ENCODE measurements around the gene SCGB2B2.

The SCGB2B2 gene

GRCh38 chr19:34678085-34678412, 1.1 kb upstream of the SCGB2B2 start:
- Histone ChIP-seq H3K23ac (ENCODE audit: low read length) (no peak overlapping the region), H3K4ac (ENCODE audit: low read depth, low read length) (no peak overlapping the region), H3K36me3 (ENCODE audit: control insufficient read depth in 1 of 2, insufficient read depth in 2 of 2, low read length in 2 of 2) (peaks cover 8 to 20% of the 10 kb centered on the region in 2 experiments), H3K4me2 (ENCODE audit: low read length) (peak overlapping the region; percentile 85), H3K27me3 (ENCODE audit: insufficient read depth, low read length) (peaks cover 2% of the 10 kb centered on the region), H3K79me1 (ENCODE audit: low read length) (peaks cover 9% of the 10 kb centered on the region), H4K12ac (ENCODE audit: low read depth, low read length) (no peak overlapping the region), H2AK5ac (ENCODE audit: low read length) (no peak overlapping the region), H3K27ac (ENCODE audit: low read depth, low read length) (no peak overlapping the region), H4K91ac (ENCODE audit: low read depth, low read length) (peak overlapping the region; percentile 86), H2BK12ac (ENCODE audit: low read length) (no peak overlapping the region), H3K9ac (ENCODE audit: low read length) (peak overlapping the region; percentile 99), H4K8ac (ENCODE audit: low read depth, low read length) (peak overlapping the region; percentile 94), H2AFZ (ENCODE audit: insufficient read depth, low read length, poor library complexity) (peak overlapping the region; percentile 90), H3K79me2 (ENCODE audit: control insufficient read depth, insufficient read depth, low read length, poor library complexity) (peaks cover 8% of the 10 kb centered on the region), H3K4me1 (ENCODE audit: control insufficient read depth in 1 of 2, insufficient read depth in 2 of 2, low read length in 2 of 2) (peaks cover 3 to 6% of the 10 kb centered on the region in 2 experiments), H3K14ac (ENCODE audit: low read length) (peak overlapping the region; percentile 89), H2BK120ac (ENCODE audit: insufficient read depth, low read length, poor library complexity) (no peak overlapping the region), H3K9me3 (ENCODE audit: insufficient read depth, low read depth, low read length) (peaks cover 10% of the 10 kb centered on the region), H2BK5ac (ENCODE audit: low read depth, low read length, poor library complexity) (peak overlapping the region; percentile 71), H3K4me3 (ENCODE audit: low read depth, low read length) (peak overlapping the region; percentile 95), H3K18ac (ENCODE audit: low read length) (no peak overlapping the region)
- no CpG with 5 or more reads among the region's 20 CpGs for WGBS (ENCODE audit: extremely low coverage, insufficient coverage, insufficient read length)
- no peak for DNase-seq

GRCh38 chr19:34677386-34678084, 576 bp upstream of the SCGB2B2 start, which contains the start of gene ZNF302:
ZNF302 (plus strand) TSS chr19:34677678; CDS start chr19:34678805, 1,127 bp downstream.
- Histone ChIP-seq H3K27me3 (ENCODE audit: insufficient read depth, low read length) (peaks cover 2% of the 10 kb centered on the region), H3K14ac (ENCODE audit: low read length) (peak within 1 kb of the TSS; percentile 89), H2BK120ac (ENCODE audit: insufficient read depth, low read length, poor library complexity) (peak within 1 kb of the TSS; percentile 62), H2AK5ac (ENCODE audit: low read length) (no peak within 1 kb of the TSS), H2AFZ (ENCODE audit: insufficient read depth, low read length, poor library complexity) (peak within 1 kb of the TSS; percentile 90), H4K12ac (ENCODE audit: low read depth, low read length) (peak within 1 kb of the TSS; percentile 86), H4K8ac (ENCODE audit: low read depth, low read length) (peak within 1 kb of the TSS; percentile 94), H4K91ac (ENCODE audit: low read depth, low read length) (peak within 1 kb of the TSS; percentile 86), H3K9ac (ENCODE audit: low read length) (peak within 1 kb of the TSS; percentile 99), H3K4ac (ENCODE audit: low read depth, low read length) (peak within 1 kb of the TSS; percentile 50), H3K27ac (ENCODE audit: low read depth, low read length) (peak within 1 kb of the TSS; percentile 94), H3K9me3 (ENCODE audit: insufficient read depth, low read depth, low read length) (peaks cover 10% of the 10 kb centered on the region), H3K4me1 (ENCODE audit: control insufficient read depth in 1 of 2, insufficient read depth in 2 of 2, low read length in 2 of 2) (peaks cover 3 to 6% of the 10 kb centered on the region in 2 experiments), H3K4me3 (ENCODE audit: low read depth, low read length) (peak within 1 kb of the TSS; percentile 95), H2BK12ac (ENCODE audit: low read length) (no peak within 1 kb of the TSS), H3K23ac (ENCODE audit: low read length) (no peak within 1 kb of the TSS), H3K4me2 (ENCODE audit: low read length) (peak within 1 kb of the TSS; percentile 85), H2BK5ac (ENCODE audit: low read depth, low read length, poor library complexity) (peak within 1 kb of the TSS; percentile 72), H3K79me1 (ENCODE audit: low read length) (peaks cover 9% of the 10 kb centered on the region), H3K18ac (ENCODE audit: low read length) (peak within 1 kb of the TSS; percentile 87), H3K79me2 (ENCODE audit: control insufficient read depth, insufficient read depth, low read length, poor library complexity) (peaks cover 8% of the 10 kb centered on the region), H3K36me3 (ENCODE audit: control insufficient read depth in 1 of 2, insufficient read depth in 2 of 2, low read length in 2 of 2) (peaks cover 8 to 15% of the 10 kb centered on the region in 2 experiments)
- peak; percentile 98 for DNase-seq
- WGBS (ENCODE audit: extremely low coverage, insufficient coverage, insufficient read length), result no CpG with 5 or more reads among the region's 74 CpGs

GRCh38 chr19:34675919-34676318, 1.0 kb downstream of the SCGB2B2 start:
- no peak overlapping the region for H3K9ac ChIP-seq (ENCODE audit: low read length)
- no peak overlapping the region for H2BK12ac ChIP-seq (ENCODE audit: low read length)
- peaks cover 8% of the 10 kb centered on the region for H3K79me2 ChIP-seq (ENCODE audit: control insufficient read depth, insufficient read depth, low read length, poor library complexity)

DNA sequence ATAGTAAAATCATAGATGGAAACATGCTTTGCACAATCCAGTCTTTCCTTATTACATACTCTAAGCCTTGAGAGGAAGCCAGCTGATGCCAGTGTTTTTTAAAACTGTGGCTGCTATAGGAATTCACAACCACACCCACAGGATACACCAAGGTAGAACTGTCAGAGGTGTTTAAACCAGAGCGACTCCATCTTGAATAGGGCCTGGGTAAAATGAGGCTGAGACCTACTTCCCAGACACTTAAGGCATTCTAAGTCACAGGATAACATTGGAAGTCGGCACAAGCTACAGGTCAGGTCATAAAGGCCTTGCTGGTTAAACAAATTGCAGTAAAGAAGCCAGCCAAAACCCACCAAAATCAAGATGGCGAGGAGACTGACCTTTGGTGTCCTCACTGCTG, 1.7 kb downstream of the SCGB2B2 start:
- WGBS (ENCODE audit: extremely low coverage, insufficient coverage, insufficient read length), result no CpG with 5 or more reads among the region's 3 CpGs
- Histone ChIP-seq H3K4me3 (ENCODE audit: low read depth, low read length) (no peak overlapping the region), H2BK5ac (ENCODE audit: low read depth, low read length, poor library complexity) (no peak overlapping the region), H2BK12ac (ENCODE audit: low read length) (no peak overlapping the region), H3K4ac (ENCODE audit: low read depth, low read length) (no peak overlapping the region), H3K9me3 (ENCODE audit: insufficient read depth, low read depth, low read length) (peaks cover 7% of the 10 kb centered on the region), H3K18ac (ENCODE audit: low read length) (no peak overlapping the region), H3K4me1 (ENCODE audit: control insufficient read depth in 1 of 2, insufficient read depth in 2 of 2, low read length in 2 of 2) (peaks cover 3 to 6% of the 10 kb centered on the region in 2 experiments), H3K23ac (ENCODE audit: low read length) (no peak overlapping the region), H4K8ac (ENCODE audit: low read depth, low read length) (no peak overlapping the region), H4K12ac (ENCODE audit: low read depth, low read length) (no peak overlapping the region), H3K9ac (ENCODE audit: low read length) (no peak overlapping the region), H3K79me2 (ENCODE audit: control insufficient read depth, insufficient read depth, low read length, poor library complexity) (peaks cover 8% of the 10 kb centered on the region), H3K14ac (ENCODE audit: low read length) (no peak overlapping the region), H3K4me2 (ENCODE audit: low read length) (no peak overlapping the region), H4K91ac (ENCODE audit: low read depth, low read length) (no peak overlapping the region), H2AK5ac (ENCODE audit: low read length) (no peak overlapping the region), H3K36me3 (ENCODE audit: control insufficient read depth in 1 of 2, insufficient read depth in 2 of 2, low read length in 2 of 2) (peaks cover 2 to 10% of the 10 kb centered on the region in 2 experiments), H3K79me1 (ENCODE audit: low read length) (peaks cover 9% of the 10 kb centered on the region), H3K27me3 (ENCODE audit: insufficient read depth, low read length) (peaks cover 2% of the 10 kb centered on the region), H2BK120ac (ENCODE audit: insufficient read depth, low read length, poor library complexity) (no peak overlapping the region), H2AFZ (ENCODE audit: insufficient read depth, low read length, poor library complexity) (no peak overlapping the region), H3K27ac (ENCODE audit: low read depth, low read length) (no peak overlapping the region)
- no peak for DNase-seq

More at GRCh38 chr19:34675919-34676318, 1.0 kb downstream of the SCGB2B2 start:
- Histone ChIP-seq H2BK120ac (ENCODE audit: insufficient read depth, low read length, poor library complexity) (no peak overlapping the region), H2AFZ (ENCODE audit: insufficient read depth, low read length, poor library complexity) (no peak overlapping the region), H4K12ac (ENCODE audit: low read depth, low read length) (no peak overlapping the region), H3K79me1 (ENCODE audit: low read length) (peaks cover 9% of the 10 kb centered on the region), H3K14ac (ENCODE audit: low read length) (no peak overlapping the region), H3K4me2 (ENCODE audit: low read length) (no peak overlapping the region), H3K9me3 (ENCODE audit: insufficient read depth, low read depth, low read length) (peaks cover 7% of the 10 kb centered on the region), H3K18ac (ENCODE audit: low read length) (no peak overlapping the region), H3K36me3 (ENCODE audit: control insufficient read depth in 1 of 2, insufficient read depth in 2 of 2, low read length in 2 of 2) (peaks cover 2 to 10% of the 10 kb centered on the region in 2 experiments), H3K4me1 (ENCODE audit: control insufficient read depth in 1 of 2, insufficient read depth in 2 of 2, low read length in 2 of 2) (peaks cover 3 to 6% of the 10 kb centered on the region in 2 experiments), H4K8ac (ENCODE audit: low read depth, low read length) (peak overlapping the region; percentile 65), H3K27ac (ENCODE audit: low read depth, low read length) (no peak overlapping the region), H3K23ac (ENCODE audit: low read length) (no peak overlapping the region), H3K27me3 (ENCODE audit: insufficient read depth, low read length) (peaks cover 2% of the 10 kb centered on the region), H2BK5ac (ENCODE audit: low read depth, low read length, poor library complexity) (no peak overlapping the region), H2AK5ac (ENCODE audit: low read length) (no peak overlapping the region), H3K4me3 (ENCODE audit: low read depth, low read length) (no peak overlapping the region), H4K91ac (ENCODE audit: low read depth, low read length) (no peak overlapping the region), H3K4ac (ENCODE audit: low read depth, low read length) (no peak overlapping the region)
- no peak for DNase-seq
- WGBS (ENCODE audit: extremely low coverage, insufficient coverage, insufficient read length), result no CpG with 5 or more reads among the region's 9 CpGs
